ENCODE results near the gene NOP53. TPM values are rescaled to one million over a fixed set of nuclear protein-coding genes. Genes with fewer than 3 reads are reported as not detected.

NOP53 gene
- total and polyA plus RNA-seq, 9 of the 15 experiments (the other 6 are each of a cell fraction or from before 2014, with no cell fraction given), result 6.5 to 274 (median 145) TPM

- Histone ChIP-seq H3K4me3 (no peak overlapping the region), H3K27me3 (ENCODE audit: control insufficient read depth in 2 of 2, insufficient read depth in 2 of 2, low read length in 2 of 2) (no peaks in the 10 kb centered on the region), H3K4me2 (ENCODE audit: insufficient read depth, low read length) (no peak overlapping the region), H3K9me1 (ENCODE audit: control insufficient read depth, insufficient read depth, low read length) (no peaks in the 10 kb centered on the region), H3K36me3 (ENCODE audit: control insufficient read depth, insufficient read depth, low read length) (peaks cover 59% of the 10 kb centered on the region; the same call in 2 of the 3 replicates), H3K79me2 (ENCODE audit: control insufficient read depth, insufficient read depth, low read length) (no peaks in the 10 kb centered on the region), H3K9ac (ENCODE audit: insufficient read depth in 1 of 2, low read depth in 2 of 2, low read length in 2 of 2) (no peak overlapping the region), H3K4me1 (replicated peaks in 1 of 2; ENCODE audit: control insufficient read depth in 2 of 2, insufficient read depth in 2 of 2, low read length in 2 of 2) (peaks cover 0 to 15% of the 10 kb centered on the region in 2 experiments; a peak in 2 of 5 replicates), H3K27ac (ENCODE audit: extremely low read depth, low read depth, low read length) (no peak overlapping the region), H2AFZ (ENCODE audit: low read depth, low read length) (no peak overlapping the region), H4K20me1 (replicated peaks; ENCODE audit: control insufficient read depth, insufficient read depth, low read length) (peaks cover 4% of the 10 kb centered on the region; the same call in 1 of the 2 replicates), H3K9me3 (replicated peaks; ENCODE audit: control insufficient read depth, insufficient read depth, low read depth, low read length) (no peaks in the 10 kb centered on the region)
- in situ Hi-C loops (cut with MboI), result no loop called here
- POLR2A ChIA-PET, result interaction anchor here (0.5 to 3.4 kb wide), 5 partner anchors 9 to 502 kb away, joined by 3 to 17 read pairs (median 3); partner anchors contain the start of genes CCDC9 and NOP53
- no peak for DNase-seq (ENCODE audit: extremely low read depth in 1 of 4, low spot score in 3 of 4)
- no peak for TF ChIP-seq PML (IDR thresholded peaks at IDR 0.05; ENCODE audit: low read length)
- no peak for TF ChIP-seq NUFIP1 (IDR thresholded peaks at IDR 0.05; ENCODE audit: partially characterized antibody)
- no peak for TF ChIP-seq ELK3 (CRISPR knock-in tag; IDR thresholded peaks at IDR 0.05)
- intact Hi-C loops (cut with micrococcal nuclease), result no loop called here
- no peak for FAIRE-seq
- BruUV-seq (replicated peaks), result no TSS peak
- no peak for ATAC-seq
- WGBS (ENCODE audit: insufficient coverage, low coverage, missing lambda C conversion rate), result 83% methylated on average over 5 of the region's 5 CpGs
- CTCF ChIA-PET (ENCODE audit: low intra/inter-chr PET ratio), result no interaction called here
Observed at GRCh38 chr19:47758443-47758804, 13.1 kb downstream of the NOP53 start.

GRCh38 chr19:47760632-47760999, 15.3 kb downstream of the NOP53 start:
- ChIA-PET POLR2A (interaction anchor here (1.1 to 1.6 kb wide), 2 partner anchors 12 to 15 kb away, joined by 3 to 7 read pairs; partner anchors contain the start of gene NOP53), CTCF (ENCODE audit: low intra/inter-chr PET ratio) (no interaction called here)
- intact Hi-C loops (cut with micrococcal nuclease), result no loop called here
- WGBS (ENCODE audit: insufficient coverage, low coverage, missing lambda C conversion rate), result 67% methylated on average over 5 of the region's 5 CpGs
- H3K79me2 ChIP-seq (ENCODE audit: control insufficient read depth, insufficient read depth, low read length), result no peaks in the 10 kb centered on the region
- ATAC-seq (no peak), DNase-seq (ENCODE audit: extremely low read depth in 1 of 4, low spot score in 3 of 4) (no peak), FAIRE-seq (no peak)
- no peak overlapping the region for H3K9ac ChIP-seq (ENCODE audit: insufficient read depth in 1 of 2, low read depth in 2 of 2, low read length in 2 of 2)
- BruUV-seq (replicated peaks), result no TSS peak
- H3K4me2 ChIP-seq (ENCODE audit: insufficient read depth, low read length), result no peak overlapping the region
- H3K4me3 ChIP-seq, result no peak overlapping the region
- H3K9me1 ChIP-seq (ENCODE audit: control insufficient read depth, insufficient read depth, low read length), result no peaks in the 10 kb centered on the region
- H3K36me3 ChIP-seq (ENCODE audit: control insufficient read depth, insufficient read depth, low read length), result peaks cover 37% of the 10 kb centered on the region; the same call in 2 of the 3 replicates
- H4K20me1 ChIP-seq (replicated peaks; ENCODE audit: control insufficient read depth, insufficient read depth, low read length), result peaks cover 3% of the 10 kb centered on the region; the same call in 1 of the 2 replicates
- no peak for TF ChIP-seq ZNF133 (CRISPR knock-in tag; IDR thresholded peaks at IDR 0.05)
- 0 out of 2 replicates have a peak, but pooled peaks have one; percentile 20 for TF ChIP-seq SUPT5H (IDR thresholded peaks at IDR 0.05)
- peak; percentile 8; the same call in 1 of the 2 replicates for TF ChIP-seq POLR2A (conservative IDR thresholded peaks at IDR 0.05)
- H3K4me1 ChIP-seq (replicated peaks in 1 of 2; ENCODE audit: control insufficient read depth in 2 of 2, insufficient read depth in 2 of 2, low read length in 2 of 2), result peaks cover 0 to 26% of the 10 kb centered on the region in 2 experiments; a peak in 2 of 5 replicates
- H3K27me3 ChIP-seq (ENCODE audit: control insufficient read depth in 2 of 2, insufficient read depth in 2 of 2, low read length in 2 of 2), result no peaks in the 10 kb centered on the region
- no peaks in the 10 kb centered on the region for H3K9me3 ChIP-seq (replicated peaks; ENCODE audit: control insufficient read depth, insufficient read depth, low read depth, low read length)
- no peak overlapping the region for H3K27ac ChIP-seq (ENCODE audit: extremely low read depth, low read depth, low read length)
- H2AFZ ChIP-seq (ENCODE audit: low read depth, low read length), result no peak overlapping the region
- in situ Hi-C loops (cut with MboI), result no loop called here
